ENCODE data around the gene ANKRD53.

- TF ChIP-seq POLR2A (IDR thresholded peaks at IDR 0.05): no peak
- TF ChIP-seq POLR2AphosphoS5 (IDR thresholded peaks at IDR 0.05): peak in 2 of 3 donors; percentile 15 to 78
- TF ChIP-seq CTCF (IDR thresholded peaks at IDR 0.05): no peak
- TF ChIP-seq EP300 (IDR thresholded peaks at IDR 0.05): no peak
Observed at GRCh38 chr2:70977605-70978205, 725 bp upstream of the ANKRD53 start.
